ENCODE results near the gene TENM4. TPM values are rescaled to one million over a fixed set of nuclear protein-coding genes. Genes with fewer than 3 reads are reported as not detected.

Gene TENM4
- total and polyA plus RNA-seq, 4 donors, result 0.02 to 0.33 (median 0.14) TPM

GRCh38 chr11:79269611-79270307 lies 171.1 kb downstream of the TENM4 start:
- Histone ChIP-seq H3K27me3 (ENCODE audit: control insufficient read depth in 4 of 4, insufficient read depth in 4 of 4, low read length in 3 of 4) (no peaks in the 10 kb centered on the region), H3K9me3 (ENCODE audit: control insufficient read depth in 4 of 4, low read length in 3 of 4) (no peaks in the 10 kb centered on the region), H3K9ac (ENCODE audit: low read depth in 1 of 2, low read length in 2 of 2) (no peak overlapping the region), H3K36me3 (ENCODE audit: control insufficient read depth in 4 of 4, insufficient read depth in 3 of 4, low read depth in 1 of 4, low read length in 3 of 4) (no peaks in the 10 kb centered on the region), H3K27ac (ENCODE audit: low read depth in 1 of 2, low read length in 2 of 2) (no peak overlapping the region), H3K4me1 (ENCODE audit: control insufficient read depth in 4 of 4, insufficient read depth in 4 of 4, low read length in 3 of 4) (no peaks in the 10 kb centered on the region), H3K4me3 (ENCODE audit: low read depth in 1 of 3, low read length in 3 of 3) (no peak overlapping the region)
- WGBS, result 67% methylated on average over 6 of the region's 6 CpGs
- no peak for TF ChIP-seq GABPA (IDR thresholded peaks at IDR 0.05 in 1 of 2, conservative IDR thresholded peaks at IDR 0.05 in 1 of 2)
- TF ChIP-seq RAD21 (IDR thresholded peaks at IDR 0.05), result no peak
- TF ChIP-seq SP1 (IDR thresholded peaks at IDR 0.05), result no peak
- no peak for TF ChIP-seq CTCF (IDR thresholded peaks at IDR 0.05; ENCODE audit: low read depth, low read length, missing input control)
- no peak for TF ChIP-seq TAF1 (conservative IDR thresholded peaks at IDR 0.05)
- TF ChIP-seq EGR1 (IDR thresholded peaks at IDR 0.05; ENCODE audit: low read depth in 2 of 2), result no peak
- TF ChIP-seq ATF3 (IDR thresholded peaks at IDR 0.05), result no peak
- TF ChIP-seq FOXA2 (IDR thresholded peaks at IDR 0.05), result no peak
- TF ChIP-seq REST (IDR thresholded peaks at IDR 0.05), result no peak
- TF ChIP-seq NR2F2 (IDR thresholded peaks at IDR 0.05), result no peak
- TF ChIP-seq HNF4G (IDR thresholded peaks at IDR 0.05), result no peak
- no peak for TF ChIP-seq FOXA1 (IDR thresholded peaks at IDR 0.05)
- no peak for TF ChIP-seq ZBTB33 (IDR thresholded peaks at IDR 0.05)
- TF ChIP-seq YY1 (IDR thresholded peaks at IDR 0.05), result no peak
- no peak for TF ChIP-seq JUND (IDR thresholded peaks at IDR 0.05)
- DNase-seq (ENCODE audit: low spot score), result no peak

- Histone ChIP-seq H3K27ac (ENCODE audit: low read depth in 1 of 2, low read length in 2 of 2) (no peak overlapping the region), H3K9me3 (ENCODE audit: control insufficient read depth in 4 of 4, low read length in 3 of 4) (no peaks in the 10 kb centered on the region), H3K4me1 (ENCODE audit: control insufficient read depth in 4 of 4, insufficient read depth in 4 of 4, low read length in 3 of 4) (no peaks in the 10 kb centered on the region), H3K9ac (ENCODE audit: low read depth in 1 of 2, low read length in 2 of 2) (no peak overlapping the region), H3K27me3 (ENCODE audit: control insufficient read depth in 4 of 4, insufficient read depth in 4 of 4, low read length in 3 of 4) (no peaks in the 10 kb centered on the region), H3K4me3 (ENCODE audit: low read depth in 1 of 3, low read length in 3 of 3) (no peak overlapping the region), H3K36me3 (ENCODE audit: control insufficient read depth in 4 of 4, insufficient read depth in 3 of 4, low read depth in 1 of 4, low read length in 3 of 4) (no peaks in the 10 kb centered on the region)
- no peak for DNase-seq (ENCODE audit: low spot score)
- WGBS, result 77% methylated on average over 1 of the region's 1 CpG
- TF ChIP-seq GABPA (IDR thresholded peaks at IDR 0.05 in 1 of 2, conservative IDR thresholded peaks at IDR 0.05 in 1 of 2) (no peak), SP1 (IDR thresholded peaks at IDR 0.05) (no peak), YY1 (IDR thresholded peaks at IDR 0.05) (no peak), NR2F2 (IDR thresholded peaks at IDR 0.05) (no peak), HNF4G (IDR thresholded peaks at IDR 0.05) (no peak), REST (IDR thresholded peaks at IDR 0.05) (no peak), CTCF (IDR thresholded peaks at IDR 0.05; ENCODE audit: low read depth, low read length, missing input control) (no peak), FOXA2 (IDR thresholded peaks at IDR 0.05) (no peak), JUND (IDR thresholded peaks at IDR 0.05) (no peak), EGR1 (IDR thresholded peaks at IDR 0.05; ENCODE audit: low read depth in 2 of 2) (no peak)
These were observed 174.4 kb downstream of the TENM4 start for GRCh38 chr11:79266396-79266795.
